T-helper 1 cell (primary cell): ENCODE results near the gene ERCC6.

Experiments
- DNase-seq, 5 donors: peaks; one replicate each; pipeline ENCODE4 v3.0.0-alpha.2; 2012 to 2020
- total RNA-seq, 4 donors: gene quantifications; one replicate each; lab custom pipeline; 2026; lab: John Stamatoyannopoulos, UW

The ERCC6 gene
- total RNA-seq, result 37.3 to 61.3 (median 52.3) reads per million in 4 donors

GRCh38 chr10:49538381-49539319 is at the start of gene ERCC6:
Gene ERCC6, minus strand, starts transcription at chr10:49539121.
- DNase-seq, result peak; percentile 93 to 97 (median 94)

- DNase-seq, result no peak
Measured at GRCh38 chr10:49587981-49588380, 49.1 kb upstream of the ERCC6 start.

GRCh38 chr10:49585387-49585786 is 46.5 kb upstream of the ERCC6 start:
- no peak for DNase-seq

DNA sequence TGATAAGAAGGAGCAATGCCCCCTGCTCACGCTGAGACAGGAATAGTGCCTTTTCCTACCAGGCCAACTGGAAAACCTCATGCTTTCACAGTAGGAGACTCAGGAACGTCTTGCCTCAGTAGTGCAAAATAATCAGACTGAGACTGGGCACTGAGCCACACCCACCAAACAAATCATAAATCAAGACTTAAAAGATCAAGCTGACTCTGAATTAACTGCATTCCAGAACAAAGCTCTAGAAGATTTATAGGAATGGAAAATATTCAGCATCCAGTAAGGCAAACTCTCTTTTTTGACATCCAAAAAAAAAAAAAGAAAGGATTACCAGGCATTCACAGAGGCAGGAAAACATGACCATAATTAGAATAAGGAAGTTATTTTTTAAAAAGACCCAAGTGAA is 40.7 kb upstream of the ERCC6 start:
- no peak for DNase-seq

- DNase-seq, result no peak
Measured at GRCh38 chr10:49578392-49578791, 39.5 kb upstream of the ERCC6 start.

DNA sequence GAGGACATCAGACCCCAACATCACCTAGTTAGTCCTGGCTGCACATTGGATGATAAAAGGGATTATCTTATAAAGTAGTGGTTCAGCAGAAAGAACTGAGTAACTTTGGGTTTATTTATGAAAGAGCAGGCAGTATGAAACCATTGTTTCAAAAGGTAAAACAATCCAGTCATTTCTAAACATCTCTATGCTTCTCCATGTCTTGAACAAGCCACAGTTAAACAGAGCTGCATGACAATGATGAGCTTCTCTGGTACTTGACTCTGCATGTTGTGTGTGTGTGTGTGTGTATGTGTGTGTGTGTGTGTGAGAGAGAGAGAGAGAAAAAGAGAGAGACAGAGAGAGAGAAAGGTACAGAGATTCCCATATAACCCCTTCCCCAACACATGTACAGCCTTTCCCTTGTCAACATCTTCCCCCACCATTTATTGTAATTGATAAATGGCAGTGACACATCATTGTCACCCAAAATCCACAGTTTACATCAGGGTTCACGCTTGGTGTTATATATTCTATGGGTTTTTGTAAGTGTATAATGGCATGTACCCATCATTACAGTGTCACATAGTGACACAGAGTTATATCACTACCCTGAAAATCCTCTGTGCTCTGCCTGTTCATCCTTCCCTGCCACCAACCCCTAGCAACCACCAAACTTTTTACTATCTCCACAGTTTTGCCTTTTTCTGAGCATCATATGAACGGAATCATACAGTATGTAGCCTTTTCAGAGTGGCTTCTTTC is 38.4 kb upstream of the ERCC6 start:
- DNase-seq, result no peak

DNA sequence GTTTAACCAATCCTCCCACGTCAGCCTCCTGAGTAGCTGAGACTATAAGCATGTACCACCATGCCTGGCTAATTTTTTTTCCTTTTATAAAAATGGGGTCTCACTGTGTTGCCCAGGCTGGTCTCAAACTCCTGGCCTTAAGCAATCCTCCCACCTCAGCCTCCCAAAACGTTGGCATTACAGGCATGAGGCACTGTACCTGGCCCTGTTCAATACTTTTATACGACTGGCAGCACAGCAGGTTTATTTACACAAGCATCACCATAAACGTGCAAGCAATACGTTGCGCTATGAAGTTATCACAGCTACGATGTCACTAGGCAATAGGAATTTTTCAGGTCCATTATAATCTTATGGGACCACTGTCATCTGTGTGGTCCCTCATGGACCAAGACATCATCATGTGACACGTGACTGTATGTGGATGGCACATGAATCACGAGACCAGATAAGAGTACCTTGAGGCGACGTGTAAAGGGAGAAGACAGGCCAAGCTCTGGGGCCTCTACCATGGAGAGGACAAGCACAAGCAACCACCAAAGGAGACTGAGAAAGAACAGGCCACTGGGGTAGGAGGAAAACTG is 36.7 kb upstream of the ERCC6 start:
- no peak for DNase-seq

DNA sequence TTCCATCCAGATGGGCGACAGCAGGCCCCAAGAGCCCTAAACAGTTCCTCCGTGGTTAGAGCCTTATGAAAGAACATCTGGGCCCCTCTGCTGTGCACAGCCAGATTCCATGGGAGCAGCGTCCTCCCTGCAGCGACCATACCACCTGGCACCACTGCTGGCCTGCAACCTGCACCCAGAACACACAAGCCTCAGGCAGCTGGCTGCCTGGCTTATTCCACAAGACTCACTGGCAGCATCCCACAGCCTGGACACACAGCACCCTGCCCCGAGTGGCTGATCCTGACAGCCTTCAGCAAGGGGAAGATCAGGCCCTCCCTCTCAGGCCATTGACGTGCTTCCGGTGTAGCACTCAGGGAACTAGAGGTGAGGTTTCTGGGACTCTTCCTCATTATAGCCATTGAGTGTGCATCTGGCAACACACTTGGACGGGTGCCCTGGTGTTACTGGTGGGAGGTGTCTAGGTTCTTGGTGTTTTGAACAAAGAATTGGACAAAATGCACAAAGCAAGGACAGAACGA is 33.7 kb upstream of the ERCC6 start:
- DNase-seq, result no peak

DNA sequence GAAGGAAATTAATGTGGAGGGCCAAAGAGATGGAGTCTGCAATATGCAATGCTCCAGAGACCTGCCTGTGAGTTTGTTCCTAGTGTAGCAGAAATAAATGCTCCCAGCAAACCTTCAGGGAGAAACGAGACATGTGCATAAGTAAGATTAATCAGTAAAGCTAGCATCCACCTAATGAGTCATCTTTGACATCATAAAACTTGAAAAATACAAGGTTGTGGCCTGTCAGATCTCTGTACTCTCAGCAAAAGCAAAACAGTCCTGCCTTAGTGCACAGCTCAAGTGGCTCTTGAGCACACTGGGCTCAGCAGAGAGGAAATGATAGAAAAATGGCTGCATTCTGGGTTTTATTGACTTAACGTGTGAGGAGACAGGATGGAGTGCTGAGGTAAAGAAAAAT is 32.5 kb upstream of the ERCC6 start:
- no peak for DNase-seq

GRCh38 chr10:49569031-49569631 is 30.2 kb upstream of the ERCC6 start:
- DNase-seq, result no peak

DNA sequence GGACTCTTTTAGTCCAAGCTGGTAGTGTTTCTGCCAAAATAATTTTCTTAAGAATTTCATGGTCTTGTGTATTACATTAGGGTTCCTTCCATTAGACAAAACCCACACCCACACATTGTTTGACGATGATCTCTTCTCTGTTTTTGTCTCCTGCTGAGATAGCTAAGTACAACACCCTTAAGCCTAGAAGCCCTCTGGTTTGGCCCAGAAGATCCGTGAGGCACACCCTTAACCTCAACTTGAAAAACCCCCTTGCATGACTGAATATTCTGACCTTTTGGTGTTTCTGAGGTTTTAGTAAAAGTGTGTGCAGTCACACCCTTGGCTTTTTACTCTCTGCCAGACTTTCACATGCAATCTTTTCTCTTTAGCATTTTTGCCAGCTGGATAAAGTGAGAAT is 29.3 kb upstream of the ERCC6 start:
- no peak for DNase-seq

- no peak for DNase-seq
Measured at GRCh38 chr10:49567810-49568209, 28.9 kb upstream of the ERCC6 start.

GRCh38 chr10:49564461-49565009 is 25.6 kb upstream of the ERCC6 start:
- DNase-seq, result no peak

- DNase-seq, result no peak
Measured at GRCh38 chr10:49562893-49563292, 24.0 kb upstream of the ERCC6 start.

- DNase-seq, result no peak
Measured at GRCh38 chr10:49560526-49560925, 21.6 kb upstream of the ERCC6 start.

DNA sequence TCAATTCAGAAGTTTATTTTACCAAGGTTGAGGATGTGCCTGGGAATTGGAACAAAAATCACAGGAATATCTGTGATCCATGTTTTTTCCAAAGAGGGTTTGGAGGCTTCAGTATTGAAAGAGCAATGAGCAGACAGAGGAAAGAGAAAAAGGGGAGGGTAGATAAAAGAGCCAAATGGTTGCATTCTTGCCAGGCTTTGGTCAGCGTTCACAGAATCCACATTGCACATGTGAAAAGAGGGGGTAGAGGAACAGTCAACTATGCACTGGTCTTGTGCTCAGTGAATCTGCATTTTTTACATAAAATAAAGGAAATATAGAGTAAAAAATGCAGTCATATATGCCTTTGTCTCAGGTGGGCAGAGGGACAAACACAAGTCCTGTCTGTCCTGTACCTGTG is 20.6 kb upstream of the ERCC6 start:
- no peak for DNase-seq

- no peak for DNase-seq
Measured at GRCh38 chr10:49558190-49558589, 19.3 kb upstream of the ERCC6 start.

DNA sequence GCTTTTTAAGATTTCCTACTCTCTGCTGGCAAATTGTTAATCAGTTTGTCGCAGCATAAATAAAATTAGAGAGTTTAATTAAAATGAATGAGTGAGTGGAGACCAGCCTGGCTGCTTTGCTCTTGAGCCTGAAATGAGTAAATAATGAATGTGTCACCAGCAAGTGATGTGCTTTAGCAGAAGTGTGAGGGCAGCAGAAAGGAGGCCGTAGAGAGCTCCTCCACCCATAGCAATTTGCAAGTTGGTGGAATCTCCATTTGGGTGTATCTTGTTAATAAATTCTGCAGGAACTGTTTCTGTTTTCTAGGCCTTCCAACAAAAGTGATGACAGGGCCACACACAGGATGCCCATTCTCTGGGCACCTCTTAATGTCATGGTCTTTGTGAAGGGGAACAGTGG is 18.8 kb upstream of the ERCC6 start:
- DNase-seq, result no peak

GRCh38 chr10:49556723-49557122 is 17.8 kb upstream of the ERCC6 start:
- no peak for DNase-seq

DNA sequence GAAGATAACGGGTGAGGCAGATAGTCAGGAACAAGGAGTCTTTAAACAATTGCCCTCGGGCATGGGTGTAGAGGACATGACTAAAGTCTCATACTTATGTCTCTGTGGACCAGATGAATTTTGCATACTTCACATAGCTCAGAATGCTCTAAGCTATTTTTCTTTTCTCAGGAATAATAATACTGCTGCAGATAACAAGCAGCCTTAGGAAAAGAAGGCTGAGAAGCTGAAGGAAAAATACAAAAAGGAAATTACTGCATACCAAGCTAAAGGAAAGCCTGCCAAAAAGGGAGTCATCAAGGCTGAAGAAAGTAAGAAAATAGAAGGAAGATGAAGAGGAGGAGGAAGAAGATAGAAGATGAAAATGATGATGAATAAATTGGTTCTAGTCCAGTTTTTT is 13.4 kb upstream of the ERCC6 start:
- DNase-seq, result no peak

DNA sequence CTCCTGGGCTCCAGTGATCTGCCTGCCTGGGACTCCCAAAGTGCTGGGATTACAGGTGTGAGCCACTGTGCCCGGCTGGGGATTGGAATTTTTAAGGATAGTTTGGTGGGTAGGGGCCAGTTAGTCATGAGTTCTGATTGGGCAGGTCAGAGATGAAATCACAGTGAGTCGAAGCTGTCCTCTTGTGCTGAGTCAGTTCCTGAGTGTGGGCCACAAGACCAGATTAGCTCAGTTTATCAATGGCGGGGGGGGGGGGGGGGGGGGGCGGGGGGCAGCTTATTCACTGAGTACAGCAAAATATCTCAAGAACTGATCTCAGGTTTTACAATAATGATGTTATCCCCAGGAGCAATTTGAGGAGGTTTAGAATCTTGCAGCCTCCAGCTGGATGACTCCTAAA is 11.6 kb upstream of the ERCC6 start:
- no peak for DNase-seq

DNA sequence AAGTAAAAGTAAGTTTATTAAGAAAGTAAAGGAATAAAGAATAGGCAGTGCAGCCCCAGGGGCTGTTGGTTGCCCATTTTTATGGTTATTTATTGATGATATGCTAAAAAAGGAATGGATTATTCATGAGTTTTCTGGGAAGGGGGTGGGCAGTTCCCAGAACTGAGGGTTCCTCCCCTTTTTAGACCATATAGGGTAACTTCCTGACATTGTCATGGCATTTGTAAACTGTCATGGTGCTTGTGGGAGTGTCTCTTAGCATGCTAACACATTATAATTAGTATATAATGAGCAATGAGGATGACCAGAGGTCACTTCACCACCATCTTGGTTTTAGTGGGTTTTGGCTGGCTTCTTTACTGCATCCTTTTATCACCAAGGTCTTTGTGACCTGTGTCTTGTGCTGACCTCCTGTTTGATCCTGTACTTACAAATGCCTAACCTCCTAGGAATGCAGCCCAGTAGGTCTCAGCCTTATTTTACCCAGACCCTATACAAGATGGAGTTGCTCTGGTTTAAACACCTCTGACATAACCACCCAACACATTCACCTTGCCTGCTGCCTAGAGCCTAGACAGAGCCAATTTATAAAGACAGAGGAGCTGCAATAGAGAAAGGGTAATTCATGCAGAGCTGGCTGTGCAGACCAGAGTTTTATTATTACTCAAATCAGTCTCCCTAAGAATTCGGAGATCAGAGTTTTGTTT is 10.9 kb upstream of the ERCC6 start:
- no peak for DNase-seq
